Loucy (cell line): Measurements from ENCODE around the gene AKAP13.

Experiments
- H2AFZ ChIP-seq: fragments of 200-600 bp; sonication (generic); 2 replicates; pipeline ENCODE4 v1.6.0; 2016; ENCODE audit warnings: antibody characterized with exemption, mild to moderate bottlenecking, low read length, moderate library complexity
- H3F3A ChIP-seq: fragments of 200-600 bp; 2 replicates; pipeline ENCODE4 v1.6.0; 2016; ENCODE audit warnings: antibody characterized with exemption, low read depth, mild to moderate bottlenecking
- H3K27me3 ChIP-seq: fragments of 200-600 bp; sonication (generic); 2 replicates; pipeline ENCODE4 v1.6.1; 2014; ENCODE audit warnings: low read length, mild to moderate bottlenecking; ENCODE audit not compliant: insufficient read depth, poor library complexity, severe bottlenecking
- H3K36me3 ChIP-seq: fragments of 200-600 bp; sonication (generic); 2 replicates; pipeline ENCODE4 v1.6.1; 2016; ENCODE audit warnings: low read length; ENCODE audit not compliant: insufficient read depth
- H3K4me1 ChIP-seq: fragments of 200-600 bp; sonication (generic); 2 replicates; pipeline ENCODE4 v1.5.1; 2014; ENCODE audit warnings: low read length, mild to moderate bottlenecking; ENCODE audit not compliant: insufficient read depth, poor library complexity, severe bottlenecking
- H3K4me2 ChIP-seq: fragments of 200-600 bp; sonication (generic); 2 replicates; pipeline ENCODE4 v1.6.0; 2014; ENCODE audit warnings: antibody characterized with exemption, low read length, low read depth, mild to moderate bottlenecking; ENCODE audit not compliant: poor library complexity, severe bottlenecking
- H3K4me3 ChIP-seq: fragments of 200-600 bp; sonication (generic); 2 replicates; pipeline ENCODE4 v1.5.1; 2014; ENCODE audit warnings: low read length, mild to moderate bottlenecking, mixed read lengths; ENCODE audit not compliant: poor library complexity, severe bottlenecking
- H3K79me2 ChIP-seq: fragments of 200-600 bp; sonication (generic); 2 replicates; pipeline ENCODE4 v1.6.1; 2014; ENCODE audit warnings: low read length; ENCODE audit not compliant: insufficient read depth
- H3K9ac ChIP-seq: fragments of 200-600 bp; sonication (generic); 2 replicates; pipeline ENCODE4 v1.6.0; 2014; ENCODE audit warnings: mild to moderate bottlenecking, low read depth, low read length, moderate library complexity; ENCODE audit not compliant: poor library complexity, severe bottlenecking
- H3K9me2 ChIP-seq: fragments of 200-600 bp; sonication (generic); replicated peaks from 2 replicates; pipeline ENCODE4 v1.6.1; 2016; ENCODE audit warnings: low read depth, low read length, mixed read lengths
- H3K9me3 ChIP-seq: fragments of 200-600 bp; sonication (generic); 2 replicates; pipeline ENCODE4 v1.6.1; 2014; ENCODE audit warnings: mild to moderate bottlenecking, antibody characterized with exemption, low read length, low read depth; ENCODE audit not compliant: insufficient read depth
- H4K20me1 ChIP-seq: fragments of 200-600 bp; sonication (generic); 2 replicates; pipeline ENCODE4 v1.6.0; 2014; ENCODE audit warnings: antibody characterized with exemption, low read length, mild to moderate bottlenecking; ENCODE audit not compliant: insufficient read depth, poor library complexity, severe bottlenecking
- EZH2phosphoT487 ChIP-seq: fragments of 200-600 bp; IDR thresholded peaks from 2 replicates; pipeline ENCODE4 v1.6.1; 2018; ENCODE audit warnings: antibody characterized with exemption, mild to moderate bottlenecking, moderate library complexity, borderline replicate concordance
- TF ChIP-seq, protein P1 (sequence below): fragments of 200-600 bp; sonication (generic); conservative IDR thresholded peaks from 2 replicates; pipeline ENCODE4 v1.5.1; 2014; ENCODE audit warnings: mild to moderate bottlenecking, antibody characterized with exemption, low read length

The AKAP13 gene

DNA sequence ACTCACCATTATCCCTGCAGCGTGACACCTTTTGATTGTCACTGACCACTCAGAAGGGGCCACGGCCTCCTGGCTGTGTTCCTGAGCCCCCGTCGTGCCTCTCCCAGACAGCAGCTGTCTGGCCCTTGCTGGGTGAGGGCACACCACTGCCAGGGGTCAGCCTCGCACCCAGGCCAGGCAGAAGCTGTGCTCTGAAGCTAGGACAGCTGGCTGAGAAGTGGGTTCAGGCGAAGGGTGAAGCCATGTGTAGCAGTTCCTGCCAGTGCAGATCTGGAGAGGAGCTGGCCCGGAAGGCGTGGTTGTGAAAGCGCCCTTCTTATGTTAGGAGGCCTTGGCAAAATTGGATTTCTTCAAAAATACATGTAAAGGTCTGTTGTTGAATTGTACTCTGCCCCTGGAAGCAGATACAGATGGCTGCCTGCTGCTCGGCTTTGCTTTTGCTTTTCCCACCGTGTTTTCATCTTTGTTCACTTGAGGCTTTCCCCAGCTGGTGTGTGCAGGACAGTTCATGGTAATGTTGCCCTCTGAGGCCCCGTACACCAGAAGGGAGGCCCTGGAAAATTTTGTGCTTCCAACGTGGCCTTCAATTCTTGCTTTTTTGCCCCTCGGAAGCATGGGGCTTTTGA, 365.2 kb downstream of the AKAP13 start:
- H3K4me1 ChIP-seq: no peaks in the 10 kb centered on the region
- no peak overlapping the region for H3K4me2 ChIP-seq
- H3K79me2 ChIP-seq: no peaks in the 10 kb centered on the region
- no peaks in the 10 kb centered on the region for H3F3A ChIP-seq
- no peaks in the 10 kb centered on the region for H4K20me1 ChIP-seq
- no peaks in the 10 kb centered on the region for H3K9me2 ChIP-seq
- H3K9me3 ChIP-seq: no peaks in the 10 kb centered on the region
- TF ChIP-seq, protein P1, sequence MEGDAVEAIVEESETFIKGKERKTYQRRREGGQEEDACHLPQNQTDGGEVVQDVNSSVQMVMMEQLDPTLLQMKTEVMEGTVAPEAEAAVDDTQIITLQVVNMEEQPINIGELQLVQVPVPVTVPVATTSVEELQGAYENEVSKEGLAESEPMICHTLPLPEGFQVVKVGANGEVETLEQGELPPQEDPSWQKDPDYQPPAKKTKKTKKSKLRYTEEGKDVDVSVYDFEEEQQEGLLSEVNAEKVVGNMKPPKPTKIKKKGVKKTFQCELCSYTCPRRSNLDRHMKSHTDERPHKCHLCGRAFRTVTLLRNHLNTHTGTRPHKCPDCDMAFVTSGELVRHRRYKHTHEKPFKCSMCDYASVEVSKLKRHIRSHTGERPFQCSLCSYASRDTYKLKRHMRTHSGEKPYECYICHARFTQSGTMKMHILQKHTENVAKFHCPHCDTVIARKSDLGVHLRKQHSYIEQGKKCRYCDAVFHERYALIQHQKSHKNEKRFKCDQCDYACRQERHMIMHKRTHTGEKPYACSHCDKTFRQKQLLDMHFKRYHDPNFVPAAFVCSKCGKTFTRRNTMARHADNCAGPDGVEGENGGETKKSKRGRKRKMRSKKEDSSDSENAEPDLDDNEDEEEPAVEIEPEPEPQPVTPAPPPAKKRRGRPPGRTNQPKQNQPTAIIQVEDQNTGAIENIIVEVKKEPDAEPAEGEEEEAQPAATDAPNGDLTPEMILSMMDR: no peak
- TF ChIP-seq EZH2phosphoT487: no peak
- no peak overlapping the region for H3K9ac ChIP-seq
- peaks cover 77% of the 10 kb centered on the region for H3K36me3 ChIP-seq
- no peak overlapping the region for H2AFZ ChIP-seq
- H3K27me3 ChIP-seq: no peaks in the 10 kb centered on the region
- no peak overlapping the region for H3K4me3 ChIP-seq

GRCh38 chr15:85746641-85747040, 366.2 kb downstream of the AKAP13 start:
- H4K20me1 ChIP-seq: no peaks in the 10 kb centered on the region
- no peak overlapping the region for H3K9ac ChIP-seq
- H3K4me3 ChIP-seq: no peak overlapping the region
- H3K9me2 ChIP-seq: no peaks in the 10 kb centered on the region
- no peaks in the 10 kb centered on the region for H3K79me2 ChIP-seq
- no peaks in the 10 kb centered on the region for H3K27me3 ChIP-seq
- peaks cover 67% of the 10 kb centered on the region for H3K36me3 ChIP-seq
- no peaks in the 10 kb centered on the region for H3K9me3 ChIP-seq
- H2AFZ ChIP-seq: no peak overlapping the region
- H3F3A ChIP-seq: no peaks in the 10 kb centered on the region
- no peaks in the 10 kb centered on the region for H3K4me1 ChIP-seq
- no peak for TF ChIP-seq EZH2phosphoT487
- TF ChIP-seq, protein P1: no peak
- H3K4me2 ChIP-seq: no peak overlapping the region

GRCh38 chr15:85748176-85748575, 367.8 kb downstream of the AKAP13 start:
- Histone ChIP-seq H4K20me1 (no peaks in the 10 kb centered on the region), H3K4me3 (no peak overlapping the region), H3K36me3 (peaks cover 52% of the 10 kb centered on the region), H3F3A (no peaks in the 10 kb centered on the region), H3K79me2 (no peaks in the 10 kb centered on the region), H3K9ac (no peak overlapping the region), H3K4me2 (no peak overlapping the region), H3K9me3 (no peaks in the 10 kb centered on the region), H2AFZ (no peak overlapping the region), H3K27me3 (no peaks in the 10 kb centered on the region), H3K9me2 (no peaks in the 10 kb centered on the region), H3K4me1 (no peaks in the 10 kb centered on the region)
- no peak for TF ChIP-seq EZH2phosphoT487
- TF ChIP-seq, protein P1: no peak
